GM18951 (cell line): Measurements from ENCODE around the gene LMTK3.

ENCODE experiments used
- POLR2A ChIP-seq: IDR thresholded peaks from 4 replicates; pipeline ENCODE4 v1.6.1; 2011; ENCODE audit warnings: mild to moderate bottlenecking; ENCODE audit not compliant: insufficient read length, insufficient read depth; ENCODE audit errors: extremely low read depth
- in situ Hi-C: fragments of 300-500 bp; cut with MboI; formaldehyde crosslinking; loops from one replicate; pipeline ENCODE4 v1.12.0; 2022; ENCODE audit warnings: low sequenced_read_pairs, mixed read lengths, inconsistent platforms; ENCODE audit not compliant: unreplicated experiment

LMTK3 gene

DNA sequence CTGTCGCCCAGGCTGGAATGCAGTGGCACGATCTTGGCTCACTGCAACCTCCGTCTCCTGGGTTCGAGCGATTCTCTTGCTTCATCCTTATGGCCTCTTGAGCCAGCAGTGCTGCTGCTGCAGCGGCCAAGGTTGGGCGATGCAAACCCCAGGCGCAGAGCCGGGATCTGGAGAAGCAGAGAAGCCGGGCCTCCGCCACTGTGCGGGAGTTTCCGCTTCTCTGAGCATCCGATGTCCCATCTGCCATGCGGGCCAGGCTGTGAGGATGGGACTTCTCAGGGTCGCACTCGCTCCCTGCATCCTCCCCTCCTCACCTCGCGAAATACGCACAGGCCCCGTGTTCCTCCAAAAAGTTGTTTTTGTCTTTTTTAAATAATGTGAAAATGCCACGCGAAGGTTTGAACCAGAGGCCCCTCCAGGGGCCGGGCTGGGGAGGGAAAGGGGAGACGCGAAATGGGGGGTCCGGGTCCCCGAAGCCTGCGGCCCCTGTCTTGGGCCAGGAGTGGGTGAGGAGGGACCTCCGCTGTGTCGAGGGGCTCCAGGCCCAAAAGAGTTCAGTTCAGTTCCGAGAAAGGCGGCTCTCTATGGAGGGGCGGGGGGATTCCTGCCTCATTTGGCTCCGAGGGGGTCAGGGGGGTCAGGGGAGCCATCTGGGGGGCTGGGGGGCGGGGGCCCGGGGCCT is 26.6 kb downstream of the LMTK3 start:
- in situ Hi-C loops, result no loop called here
- no peak for TF ChIP-seq POLR2A

DNA sequence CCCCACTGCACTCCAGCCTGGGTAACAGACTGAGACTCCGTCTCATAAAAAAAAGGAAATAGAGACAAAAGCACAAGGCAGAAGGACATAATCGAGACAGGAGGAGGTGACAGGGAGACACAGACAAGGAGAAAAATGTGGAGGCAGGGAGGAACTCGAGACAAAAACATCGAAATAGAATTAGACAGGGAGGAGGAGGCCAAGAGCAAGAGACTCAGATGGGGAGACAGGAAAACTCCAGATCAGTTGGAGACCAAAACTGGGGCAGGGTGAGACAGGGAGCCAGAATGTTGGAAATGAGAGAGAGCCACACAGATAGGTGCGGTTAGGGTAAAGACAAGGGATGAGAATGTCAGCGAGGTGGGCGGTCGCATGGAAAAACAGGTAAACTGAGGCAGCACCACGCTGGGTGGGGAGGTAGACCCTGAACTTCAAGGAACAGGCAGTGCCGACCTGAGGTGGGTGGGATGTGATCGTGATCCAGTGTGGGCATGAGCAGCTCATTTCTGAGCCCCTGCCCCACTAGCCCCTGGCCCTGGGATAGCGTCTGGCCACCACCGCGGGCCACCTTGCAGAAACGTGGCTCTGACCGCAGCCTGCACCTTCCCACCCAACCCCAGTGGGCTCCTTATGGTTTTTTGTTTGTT is 27.3 kb downstream of the LMTK3 start:
- in situ Hi-C loops, result no loop called here
- TF ChIP-seq POLR2A, result no peak

DNA sequence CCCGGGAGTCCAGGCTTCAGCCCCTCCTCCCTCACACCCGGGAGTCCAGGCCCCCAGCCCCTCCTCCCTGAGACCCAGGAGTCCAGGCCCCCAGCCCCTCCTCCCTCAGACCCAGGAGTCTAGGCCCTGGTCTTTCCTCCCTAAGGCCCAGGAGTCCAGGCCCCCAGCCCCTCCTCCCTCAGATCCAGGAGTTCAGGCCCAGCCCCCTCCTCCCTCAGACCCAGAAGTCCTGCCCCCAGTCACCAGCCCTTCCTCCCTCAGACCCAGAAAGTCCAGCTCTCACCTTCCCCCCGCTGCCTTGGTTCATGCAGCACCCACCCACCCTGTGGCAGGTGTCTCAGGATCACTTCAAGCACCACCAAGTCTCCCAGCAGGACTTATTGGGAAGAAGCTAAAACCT is 28.3 kb downstream of the LMTK3 start:
- no peak for TF ChIP-seq POLR2A
- in situ Hi-C loops, result no loop called here

DNA sequence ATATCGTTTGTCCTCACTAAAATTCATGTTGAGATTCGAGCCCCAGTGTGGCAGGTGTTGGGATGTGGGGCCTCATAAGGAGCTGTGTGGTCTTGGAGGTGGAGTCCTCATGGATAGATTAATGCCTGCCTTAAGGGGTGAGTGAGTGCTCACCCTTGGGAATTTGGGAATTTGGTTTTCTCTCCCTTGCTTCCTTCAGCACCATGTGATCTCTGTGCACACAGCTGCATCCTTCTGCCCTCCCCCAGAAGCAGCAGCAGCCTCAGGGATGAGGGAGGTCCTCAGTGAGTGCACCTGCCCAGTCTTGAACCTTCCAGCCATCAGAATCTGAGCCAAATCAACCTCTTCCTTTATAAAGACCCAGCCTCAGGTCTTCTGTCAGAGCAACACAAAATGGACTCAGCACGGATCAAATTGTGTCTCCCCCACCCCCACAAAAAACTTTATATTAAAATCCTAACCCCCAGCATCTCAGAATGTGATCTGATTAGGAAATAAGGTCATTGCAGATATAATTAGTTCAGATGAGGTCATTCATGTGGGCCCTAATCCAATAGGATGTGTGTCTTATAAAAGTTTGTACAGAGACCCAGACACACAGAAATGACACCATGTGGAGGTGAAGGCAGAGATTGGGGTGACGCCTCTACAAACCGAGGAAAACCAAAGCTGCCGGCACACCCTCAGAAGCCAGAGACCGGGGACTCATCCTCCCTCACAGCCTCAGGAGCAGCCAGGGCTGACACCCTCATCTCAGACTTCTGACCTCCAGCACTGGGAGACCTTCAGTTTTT is 29.6 kb downstream of the LMTK3 start:
- in situ Hi-C loops, result no loop called here
- no peak for TF ChIP-seq POLR2A

DNA sequence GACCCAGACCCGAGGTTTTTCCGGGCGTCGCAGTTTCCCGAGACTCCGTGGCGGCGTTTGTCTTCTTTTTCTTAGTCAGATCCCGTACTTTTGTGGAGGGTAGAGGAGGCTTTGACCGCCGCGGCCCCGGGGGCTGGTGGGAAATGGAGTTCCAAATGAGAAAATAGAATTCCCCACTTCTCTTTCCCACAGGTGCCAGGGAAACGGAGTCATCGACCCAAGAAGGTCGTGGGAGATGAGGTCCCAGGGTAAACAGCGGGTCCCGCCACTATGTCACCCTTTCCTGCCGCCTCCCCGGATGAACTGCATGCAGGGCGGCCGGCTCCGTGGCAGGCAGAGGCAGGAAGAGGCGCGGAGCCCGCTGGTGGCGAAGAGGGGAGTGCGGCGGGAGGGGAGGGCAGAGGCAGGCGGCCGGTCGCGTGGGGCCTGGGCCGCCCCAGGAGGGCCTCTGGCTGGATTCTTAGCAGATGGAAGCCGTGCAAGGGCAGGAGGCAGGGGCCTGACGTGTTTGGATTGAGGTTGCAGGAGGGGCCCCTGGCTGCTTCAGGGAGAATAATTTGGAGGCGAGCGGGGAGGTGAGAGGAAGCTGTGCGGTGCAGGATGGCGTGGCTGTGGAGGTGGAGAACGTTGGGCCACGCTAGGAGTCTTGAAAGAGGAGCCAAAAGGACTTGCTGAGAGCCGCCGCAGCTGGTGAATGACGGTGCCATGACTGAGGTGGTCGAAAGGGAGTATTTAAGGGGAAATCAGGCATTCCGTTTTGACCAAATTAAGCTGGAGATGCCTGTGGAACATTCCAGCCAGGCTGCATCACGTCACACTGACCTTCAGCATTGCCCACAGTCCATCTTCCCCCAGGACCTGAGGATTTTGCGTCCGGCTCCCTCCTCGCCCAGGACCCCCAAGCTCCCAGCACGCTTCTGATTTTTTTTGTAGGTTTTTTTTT is 30.8 kb downstream of the LMTK3 start:
- peak; percentile 17 for TF ChIP-seq POLR2A
- in situ Hi-C loops, result no loop called here

DNA sequence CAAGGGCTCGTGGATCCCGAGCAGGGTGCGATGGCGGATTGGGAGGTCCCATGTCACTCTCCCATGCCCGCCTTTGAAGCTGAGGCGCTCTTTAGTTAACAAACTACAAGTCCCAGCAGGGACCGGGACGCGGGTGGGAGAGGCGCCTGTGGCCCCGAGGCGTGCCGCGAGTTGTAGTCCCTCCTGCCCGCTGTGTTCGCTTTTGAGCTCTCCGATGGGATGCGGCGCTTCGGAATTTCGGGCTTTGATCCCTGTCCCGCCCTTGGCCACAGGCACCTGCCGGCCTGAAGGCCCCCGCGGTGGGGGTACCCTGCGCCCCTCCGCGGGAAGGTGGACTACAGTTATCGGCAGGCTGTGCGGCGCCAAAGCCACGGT is 31.5 kb downstream of the LMTK3 start:
- in situ Hi-C loops, result no loop called here
- TF ChIP-seq POLR2A, result no peak

DNA sequence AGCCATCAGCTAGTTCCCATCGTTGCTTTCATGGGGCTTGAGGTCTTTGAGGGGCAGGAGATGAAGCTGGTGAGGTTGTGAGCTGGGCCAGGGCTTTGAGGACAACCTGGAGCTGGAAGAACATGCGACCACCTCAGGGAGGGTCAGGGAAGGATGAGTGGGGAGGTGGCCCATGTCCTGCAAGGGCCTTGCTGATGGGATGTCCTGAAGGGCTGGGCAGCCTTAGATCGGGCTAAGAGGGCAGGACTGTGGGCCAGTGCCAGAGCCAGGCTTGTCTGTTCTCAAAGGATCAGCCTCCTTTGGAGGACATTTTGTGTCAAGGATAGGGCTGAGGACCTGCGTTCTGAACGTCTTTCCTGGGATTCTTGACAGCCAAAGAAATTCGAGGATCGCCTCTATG is 31.9 kb downstream of the LMTK3 start:
- in situ Hi-C loops, result no loop called here
- TF ChIP-seq POLR2A, result no peak

DNA sequence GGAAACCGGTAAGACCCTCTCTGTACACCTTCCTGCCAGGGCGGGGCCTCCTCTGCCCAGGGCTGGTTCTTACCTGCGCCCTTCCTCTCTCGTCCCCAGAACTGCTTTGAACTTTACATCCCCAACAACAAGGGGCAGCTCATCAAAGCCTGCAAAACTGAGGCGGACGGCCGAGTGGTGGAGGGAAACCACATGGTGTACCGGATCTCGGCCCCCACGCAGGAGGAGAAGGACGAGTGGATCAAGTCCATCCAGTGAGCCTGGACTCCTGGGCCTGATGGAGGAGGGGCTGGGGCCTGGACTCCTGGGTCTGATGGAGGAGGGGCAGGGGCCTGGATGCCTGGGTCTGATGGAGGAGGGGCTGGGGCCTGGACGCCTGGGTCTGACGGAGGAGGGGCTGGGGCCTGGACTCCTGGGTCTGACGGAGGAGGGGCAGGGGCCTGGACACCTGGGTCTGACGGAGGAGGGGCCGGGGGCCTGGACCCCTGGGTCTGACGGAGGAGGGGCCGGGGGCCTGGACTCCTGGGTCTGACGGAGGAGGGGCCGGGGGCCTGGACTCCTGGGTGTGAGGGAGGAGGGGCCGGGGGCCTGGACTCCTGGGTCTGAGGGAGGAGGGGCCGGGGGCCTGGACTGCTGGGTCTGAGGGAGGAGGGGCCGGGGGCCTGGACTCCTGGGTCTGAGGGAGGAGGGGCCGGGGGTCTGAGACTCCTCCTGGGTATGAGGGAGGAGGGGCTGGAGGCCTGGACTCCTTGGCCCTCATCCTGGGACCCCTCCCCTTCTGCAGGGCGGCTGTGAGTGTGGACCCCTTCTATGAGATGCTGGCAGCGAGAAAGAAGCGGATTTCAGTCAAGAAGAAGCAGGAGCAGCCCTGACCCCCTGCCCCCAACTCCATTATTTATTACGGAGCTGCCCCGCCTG is 33.0 kb downstream of the LMTK3 start:
- TF ChIP-seq POLR2A, result no peak
- in situ Hi-C loops, result no loop called here

DNA sequence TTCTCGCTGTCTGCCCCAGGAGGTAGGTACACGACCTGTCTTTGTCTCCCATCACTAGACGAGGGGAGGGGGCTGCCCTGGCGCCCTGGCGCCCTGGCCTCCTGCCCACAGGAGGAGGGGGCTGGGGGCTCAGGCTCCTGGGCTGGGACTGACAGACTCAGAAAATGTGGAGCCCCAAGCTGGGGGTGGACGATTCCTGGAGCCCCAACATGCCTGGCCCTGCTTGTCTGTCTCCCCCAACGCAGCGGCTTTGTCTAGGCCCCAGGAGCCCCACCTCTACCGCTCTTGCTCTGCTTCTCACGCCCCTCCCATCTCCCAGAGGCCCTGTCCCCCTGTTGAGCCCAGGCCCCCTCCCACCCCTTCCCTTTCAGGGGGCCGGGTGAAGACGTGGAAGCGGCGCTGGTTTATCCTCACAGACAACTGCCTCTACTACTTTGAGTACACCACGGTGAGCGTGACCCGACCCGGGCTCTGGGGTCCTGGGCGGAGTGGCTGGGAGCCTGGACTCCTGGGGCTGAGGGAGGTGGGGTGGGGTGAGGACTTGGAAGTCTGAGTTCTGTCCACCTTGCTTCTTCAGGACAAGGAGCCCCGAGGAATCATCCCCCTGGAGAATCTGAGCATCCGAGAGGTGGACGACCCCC is 33.8 kb downstream of the LMTK3 start:
- in situ Hi-C loops, result no loop called here
- TF ChIP-seq POLR2A, result no peak

DNA sequence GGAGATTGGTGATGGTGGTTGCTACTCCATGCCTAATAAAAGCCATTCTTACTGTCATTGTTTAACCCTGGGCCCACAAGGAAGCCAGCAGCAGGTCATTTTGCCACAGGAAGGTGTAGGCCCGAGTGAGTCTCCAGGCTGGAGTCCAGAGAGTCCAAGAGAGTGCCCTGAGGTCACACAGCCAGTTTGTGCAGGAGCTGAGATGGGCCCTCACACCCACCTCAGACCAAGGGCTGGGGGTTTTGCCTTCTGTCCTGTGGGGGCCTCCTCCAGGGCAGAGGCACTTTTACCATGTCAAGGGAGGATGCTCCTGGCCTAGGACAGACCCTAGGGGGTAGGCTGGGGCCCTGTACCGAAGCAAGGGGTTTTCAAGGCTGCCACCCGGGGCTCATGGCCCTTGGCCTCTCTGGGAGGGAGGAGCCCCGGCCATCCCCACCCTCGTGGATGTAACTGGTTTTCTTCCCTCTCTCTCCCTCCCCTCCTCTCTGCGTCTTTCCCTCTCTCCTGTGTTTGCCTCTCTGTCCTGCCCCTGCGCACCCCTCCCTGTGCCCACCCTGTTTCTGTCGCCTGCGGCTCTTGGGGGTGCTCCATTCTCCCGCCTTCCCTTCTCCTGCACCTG is 34.5 kb downstream of the LMTK3 start:
- TF ChIP-seq POLR2A, result no peak
- in situ Hi-C loops, result no loop called here

DNA sequence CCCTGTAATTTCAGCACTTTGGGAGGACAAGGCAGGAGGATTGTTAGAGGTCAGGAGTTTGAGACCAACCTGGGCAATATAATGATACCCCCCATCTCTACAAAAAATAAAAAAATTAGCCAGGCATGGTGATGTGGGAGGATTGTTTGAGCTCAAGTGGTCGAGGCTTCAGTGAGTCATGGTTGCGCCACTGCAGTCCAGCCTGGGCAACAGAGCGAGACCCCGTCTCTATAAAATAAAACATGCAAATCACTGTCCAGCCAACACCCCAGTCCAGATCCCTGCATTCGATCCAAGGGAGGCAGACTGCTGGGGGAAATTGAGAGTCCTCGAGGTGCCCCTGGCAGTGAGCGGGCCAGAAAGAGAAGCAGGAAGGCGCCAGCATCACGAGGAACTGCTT is 35.5 kb downstream of the LMTK3 start:
- in situ Hi-C loops, result no loop called here
- no peak for TF ChIP-seq POLR2A

DNA sequence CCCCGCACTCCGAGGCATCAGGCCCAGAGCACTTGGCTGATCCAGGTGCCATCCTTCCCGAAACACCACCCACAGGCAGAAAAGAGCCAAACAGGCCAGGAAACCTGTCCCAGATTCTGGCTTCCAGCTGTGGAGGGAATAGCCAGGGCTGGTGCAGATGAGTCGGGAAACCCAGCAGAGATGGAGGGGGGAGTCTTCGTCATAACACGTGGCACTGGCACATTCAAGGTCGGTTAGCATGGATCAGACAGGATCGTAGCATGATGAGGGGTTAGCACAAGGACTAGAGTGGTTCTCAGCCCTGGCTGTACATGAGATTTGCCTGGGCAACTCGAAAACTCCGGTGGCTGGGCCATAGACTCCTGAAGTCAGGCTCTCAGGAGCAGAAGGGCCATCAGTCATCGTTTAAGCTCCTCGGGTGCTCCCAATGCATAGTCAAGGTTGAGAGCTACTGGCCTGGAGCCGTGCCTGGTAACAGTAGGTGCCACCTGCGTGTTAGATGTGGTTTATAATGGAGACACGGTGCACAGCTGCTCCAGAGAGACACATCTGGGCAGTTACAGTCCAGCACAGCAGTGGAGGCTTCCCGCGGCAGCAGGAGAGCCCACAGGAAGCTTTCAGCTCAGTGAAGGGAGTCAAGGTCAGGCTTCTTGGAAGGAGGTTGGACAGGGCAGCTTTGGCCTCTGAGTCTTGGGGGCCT is 36.1 kb downstream of the LMTK3 start:
- no peak for TF ChIP-seq POLR2A
- in situ Hi-C loops, result no loop called here
